NK-92 treated with Interleukin-12 subunit alpha and Interleukin-12 subunit beta, amount 100 ng/mL, for 24 hours (cell line): ENCODE results near the gene HPSE2.

Experiments used
- DNase-seq: peaks from one replicate; lab custom pipeline; 2025; lab: John Stamatoyannopoulos, UW

The HPSE2 gene

GRCh38 chr10:98430427-98430826 is 805.2 kb downstream of the HPSE2 start:
- DNase-seq = no peak

DNA sequence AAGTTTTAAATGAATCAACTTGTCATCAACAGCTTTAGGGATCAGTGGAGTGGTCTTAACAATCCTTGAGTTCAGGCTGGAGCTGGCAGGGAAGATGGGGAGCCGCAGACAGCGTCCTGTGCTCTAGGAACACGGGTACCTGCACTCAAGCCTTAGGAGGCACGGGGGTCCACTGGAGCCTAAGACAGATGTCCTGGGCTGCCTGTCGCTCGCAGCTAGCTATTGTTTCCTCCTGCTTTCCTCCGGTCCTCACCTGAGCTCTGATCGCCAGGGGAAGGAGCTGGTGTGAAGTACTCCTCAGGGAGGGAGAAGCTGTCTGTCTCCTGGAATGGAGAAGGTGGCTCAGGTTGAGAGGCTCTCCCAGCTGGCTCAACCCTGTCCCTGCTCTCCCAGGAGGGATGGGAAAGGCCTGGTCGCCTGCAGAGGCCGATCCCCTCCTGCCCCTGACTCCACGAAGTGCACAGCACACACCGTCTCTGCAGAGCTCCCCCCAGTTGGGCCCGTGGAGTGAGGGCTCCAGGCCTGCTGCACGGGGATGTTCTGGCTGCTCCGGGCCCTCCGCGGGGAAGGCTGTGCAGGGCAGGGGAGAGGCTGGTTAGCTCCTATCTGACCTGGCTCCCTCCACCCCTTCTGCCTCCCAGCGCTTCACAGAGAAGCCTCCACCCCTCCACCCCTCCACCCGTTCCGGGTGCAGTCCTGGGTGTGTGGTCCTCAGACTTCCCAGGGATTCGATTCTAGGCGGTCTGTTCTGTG is 806.2 kb downstream of the HPSE2 start:
- DNase-seq = no peak

DNA sequence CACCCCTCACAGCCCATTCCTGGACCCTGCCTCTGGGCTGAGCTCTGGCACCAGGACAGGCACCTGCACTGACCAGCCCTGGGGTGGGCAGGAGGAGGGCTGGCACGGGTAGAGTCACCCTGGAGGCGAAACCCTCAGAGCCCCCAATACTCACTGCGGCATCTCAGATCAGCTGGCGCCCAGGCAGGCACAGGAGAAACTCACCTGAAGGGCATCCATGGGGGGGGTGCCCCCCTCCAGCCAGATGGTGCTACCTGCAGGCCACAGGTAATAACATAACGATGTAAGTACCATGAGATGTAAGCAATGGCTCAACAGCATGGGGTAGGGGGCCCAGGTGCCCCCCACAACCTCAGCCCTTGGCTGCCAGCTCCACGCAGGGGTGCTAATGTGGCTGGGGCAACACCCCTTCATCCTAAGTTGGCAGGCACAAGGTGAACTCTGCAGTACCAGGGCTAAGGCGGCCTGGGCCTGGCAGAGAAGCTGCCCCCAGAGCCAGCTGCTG is 808.6 kb downstream of the HPSE2 start:
- DNase-seq = no peak

GRCh38 chr10:98425511-98426352 is 809.9 kb downstream of the HPSE2 start:
- DNase-seq = no peak

DNA sequence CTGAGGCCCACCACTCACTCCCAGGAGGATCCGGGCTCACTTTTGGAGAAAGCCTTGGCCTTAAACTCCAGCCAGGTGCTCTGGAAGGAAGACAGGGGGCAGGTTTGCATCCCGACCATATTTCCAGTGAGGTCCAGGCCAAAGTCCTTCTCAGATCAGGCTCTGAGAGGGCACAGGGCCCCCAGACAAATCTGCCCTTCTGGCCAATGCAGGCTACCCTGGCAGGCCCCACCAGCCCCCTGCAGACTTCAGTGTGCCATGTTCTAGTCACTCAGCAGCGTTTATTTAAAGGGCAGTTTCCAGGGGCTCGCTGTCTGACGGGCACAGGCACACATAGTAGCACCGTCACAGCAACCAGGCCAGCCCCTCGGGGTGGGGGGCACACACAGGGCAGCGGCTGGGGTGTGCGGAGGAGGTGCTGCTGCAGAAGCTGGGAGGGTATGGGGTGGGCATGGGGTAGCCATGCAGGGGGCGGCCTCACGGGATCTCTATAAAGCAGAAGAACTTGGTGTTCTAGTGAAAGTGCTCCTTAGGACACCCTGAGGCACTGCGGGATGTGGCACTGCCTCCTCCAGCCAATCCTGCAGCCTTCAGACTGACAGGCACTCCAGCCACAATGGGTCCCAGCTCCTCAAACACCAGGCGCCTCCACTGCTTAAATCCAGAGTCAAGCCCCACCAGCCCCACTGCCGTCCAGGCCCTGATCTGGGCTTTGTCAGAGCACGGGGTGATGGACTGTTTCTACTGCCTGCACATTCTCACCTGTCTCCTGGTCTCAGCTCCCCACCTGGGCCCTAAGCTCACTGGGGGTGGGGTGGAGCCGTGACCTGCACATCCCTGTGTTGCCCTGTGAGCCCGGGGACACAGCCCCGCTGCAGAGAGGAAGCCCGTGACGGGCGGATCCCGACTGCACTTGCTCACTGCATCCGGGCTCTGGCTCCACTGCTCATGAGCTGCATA is 811.1 kb downstream of the HPSE2 start:
- no peak for DNase-seq

DNA sequence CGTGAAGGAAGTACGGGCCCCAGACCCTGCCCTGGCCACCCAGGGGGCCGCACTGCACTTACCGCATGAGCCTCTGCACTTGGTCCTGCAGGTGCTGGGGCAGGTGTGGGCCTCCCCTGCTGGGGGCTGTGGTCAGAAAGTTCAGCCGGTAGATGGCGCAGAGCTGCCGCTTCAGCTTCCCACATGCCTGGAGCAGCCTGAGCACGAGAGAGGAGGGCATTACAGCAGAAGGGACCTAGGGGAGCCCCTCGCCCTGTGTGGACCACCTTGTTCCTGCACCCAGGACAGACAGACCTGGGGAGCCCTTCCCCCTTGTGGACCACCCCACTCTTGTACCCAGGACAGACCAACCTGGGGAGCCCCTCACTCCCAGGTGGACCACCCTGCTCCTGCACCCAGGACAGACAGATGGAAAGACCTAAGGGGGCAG is 811.9 kb downstream of the HPSE2 start:
- no peak for DNase-seq

DNA sequence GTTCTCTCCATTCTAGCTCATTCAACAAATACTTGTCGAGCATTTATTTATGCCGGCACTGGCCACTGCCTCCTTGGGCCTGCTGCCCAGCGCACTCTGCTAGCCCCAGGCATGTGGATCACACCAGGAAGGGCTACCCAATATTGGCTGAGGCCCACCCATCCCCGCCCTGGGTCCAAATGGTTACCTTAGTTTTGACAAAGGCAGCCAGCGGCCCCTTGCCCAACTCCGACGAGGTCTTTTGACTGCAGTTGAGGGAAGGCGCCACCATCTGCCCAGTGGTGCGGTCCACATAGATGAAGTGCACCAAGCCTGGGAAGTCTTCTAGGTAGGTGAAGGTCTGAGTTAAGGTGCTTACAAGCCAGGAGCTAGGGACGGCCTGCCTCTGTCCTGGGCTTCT is 813.5 kb downstream of the HPSE2 start:
- no peak for DNase-seq

DNA sequence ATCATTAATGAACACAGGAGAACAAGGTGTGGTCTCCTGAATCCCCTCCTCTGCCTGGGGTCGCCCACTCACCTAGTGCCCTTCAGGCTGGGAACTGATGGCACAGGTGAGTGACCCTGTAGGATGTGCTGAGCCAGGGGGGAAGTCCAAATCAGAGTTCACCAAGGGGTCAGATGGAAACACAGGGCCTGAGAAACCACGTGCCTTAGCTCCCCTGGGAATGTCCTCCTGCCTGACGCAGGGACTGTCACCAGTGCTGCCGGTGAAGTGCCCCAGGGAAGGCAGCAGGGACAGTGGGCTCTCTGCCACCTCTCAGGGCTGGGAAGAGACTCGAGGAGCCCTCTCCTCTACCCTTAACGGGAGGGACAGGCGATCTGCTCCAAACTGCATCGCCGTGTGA is 814.9 kb downstream of the HPSE2 start:
- DNase-seq = no peak

DNA sequence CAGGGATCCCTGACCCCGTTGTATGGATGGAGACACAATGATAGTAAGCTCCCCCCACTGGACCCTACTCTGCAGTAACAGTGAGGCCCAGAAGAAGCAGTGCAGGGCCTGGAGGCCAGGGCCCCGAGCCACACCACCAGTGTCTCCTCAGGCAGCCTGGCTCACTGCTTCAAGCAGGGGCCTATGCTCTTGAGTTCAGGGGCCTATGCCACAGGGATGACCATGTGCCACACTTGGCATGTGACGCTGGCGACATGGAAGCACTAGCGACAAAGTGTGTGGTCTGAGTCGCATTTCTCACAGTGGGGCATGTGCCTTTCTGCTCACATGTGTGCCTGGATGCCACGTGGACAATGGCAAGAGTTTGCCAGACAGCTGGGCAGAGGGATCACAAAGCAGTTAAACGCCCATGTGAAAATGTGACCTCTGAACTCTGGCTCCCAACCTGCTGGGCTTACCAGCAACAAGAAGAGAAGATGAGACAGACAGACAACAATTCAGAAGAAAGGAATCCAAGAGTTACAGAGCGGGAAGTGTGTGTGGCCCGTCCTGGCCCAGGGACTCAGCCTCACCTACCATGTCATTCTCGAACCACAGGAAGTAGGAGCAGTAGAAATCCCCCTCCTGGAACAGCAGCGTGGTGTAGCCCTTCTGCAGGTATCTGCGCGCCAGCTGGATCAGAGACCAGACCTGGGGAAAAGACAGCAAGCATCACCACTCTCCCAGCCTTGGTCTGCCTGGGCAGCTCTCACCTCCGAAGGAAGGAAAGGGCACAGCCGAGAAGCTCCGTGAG is 816.0 kb downstream of the HPSE2 start:
- no peak for DNase-seq

- no peak for DNase-seq
Measured at GRCh38 chr10:98418665-98419468, 816.8 kb downstream of the HPSE2 start.

- DNase-seq = no peak
Measured at GRCh38 chr10:98417973-98418664, 817.5 kb downstream of the HPSE2 start.

- no peak for DNase-seq
Measured at GRCh38 chr10:98417481-98417959, 818.1 kb downstream of the HPSE2 start.

- no peak for DNase-seq
Measured at GRCh38 chr10:98416606-98417388, 818.9 kb downstream of the HPSE2 start.

DNA sequence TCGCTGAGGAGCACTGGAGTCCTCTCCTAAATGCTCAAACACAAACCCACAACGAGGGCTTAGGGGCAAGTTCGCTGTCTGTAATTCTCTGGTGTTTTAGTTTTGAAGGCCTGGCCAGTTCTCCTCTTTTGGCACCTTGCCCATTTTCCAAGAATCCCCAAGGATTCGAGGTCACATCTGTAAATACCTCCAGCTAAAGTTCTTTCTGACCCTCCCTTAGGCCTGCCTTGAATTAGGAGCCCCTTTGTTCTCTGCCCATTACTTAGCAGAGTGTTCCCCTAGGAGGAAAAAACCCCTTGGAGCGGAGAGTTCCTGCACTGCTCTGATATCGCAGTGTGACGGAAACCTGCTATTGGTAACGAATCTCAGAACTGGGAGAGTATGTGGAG is 819.9 kb downstream of the HPSE2 start:
- DNase-seq = no peak

GRCh38 chr10:98414932-98415730 is 820.5 kb downstream of the HPSE2 start, which contains the start of gene PYROXD2:
TSS of gene PYROXD2 (minus strand) at chr10:98415182. CDS start at chr10:98415135, 47 bp downstream.
- DNase-seq = no peak

- no peak for DNase-seq
Measured at GRCh38 chr10:98414578-98414931, 821.1 kb downstream of the HPSE2 start.

GRCh38 chr10:98411768-98412167 is 823.9 kb downstream of the HPSE2 start:
- DNase-seq = no peak

GRCh38 chr10:98411166-98411565 is 824.5 kb downstream of the HPSE2 start:
- no peak for DNase-seq
